ENCODE measurements around the gene TRIM68. TPM values are rescaled to one million over a fixed set of nuclear protein-coding genes. Genes with fewer than 3 reads are reported as not detected.

The TRIM68 gene
- total RNA-seq, 2 experiments from 2014 or later = 11.9 to 13.2 TPM

DNA sequence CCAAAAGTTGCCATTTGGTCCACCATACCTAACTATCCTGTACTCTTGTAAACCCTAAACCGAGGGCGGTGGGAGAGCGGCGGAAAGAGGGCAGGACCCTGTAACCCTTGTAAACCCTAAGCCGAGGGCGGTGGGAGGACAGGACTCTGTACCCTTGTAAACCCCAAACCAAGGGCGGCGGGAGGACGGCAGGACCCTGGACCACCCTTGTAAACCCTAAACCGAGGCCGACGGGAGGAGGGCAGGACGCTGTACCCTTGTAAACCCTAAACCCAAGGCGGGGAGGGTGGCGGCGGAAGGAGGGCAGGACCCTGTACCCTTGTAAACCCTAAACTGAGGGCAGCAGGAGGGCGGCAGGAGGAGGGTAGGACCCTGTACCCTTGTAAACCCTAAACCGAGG, 39.0 kb downstream of the TRIM68 start:
- Histone ChIP-seq H4K20me1 (ENCODE audit: insufficient read depth, low read length) (no peaks in the 10 kb centered on the region), H3K27ac (ENCODE audit: low read depth, low read length, poor library complexity, severe bottlenecking) (no peak overlapping the region), H3K36me3 (ENCODE audit: insufficient read depth, low read length) (no peaks in the 10 kb centered on the region), H3K4me3 (ENCODE audit: low read depth, low read length, poor library complexity, severe bottlenecking) (no peak overlapping the region), H3K4me2 (ENCODE audit: low read length) (no peak overlapping the region), H3K79me2 (ENCODE audit: insufficient read depth, low read depth, low read length) (no peaks in the 10 kb centered on the region), H3K9me2 (ENCODE audit: insufficient read depth, low read length) (no peaks in the 10 kb centered on the region), H2AFZ (ENCODE audit: low read length) (no peak overlapping the region), H3K4me1 (ENCODE audit: insufficient read depth, low read length, poor library complexity, severe bottlenecking) (no peaks in the 10 kb centered on the region), H3K9me3 (ENCODE audit: low read length) (no peaks in the 10 kb centered on the region)
- ChIA-PET CTCF (ENCODE audit: unreplicated experiment) (no interaction called here), POLR2A (no interaction called here)
- TF ChIP-seq, protein P1, sequence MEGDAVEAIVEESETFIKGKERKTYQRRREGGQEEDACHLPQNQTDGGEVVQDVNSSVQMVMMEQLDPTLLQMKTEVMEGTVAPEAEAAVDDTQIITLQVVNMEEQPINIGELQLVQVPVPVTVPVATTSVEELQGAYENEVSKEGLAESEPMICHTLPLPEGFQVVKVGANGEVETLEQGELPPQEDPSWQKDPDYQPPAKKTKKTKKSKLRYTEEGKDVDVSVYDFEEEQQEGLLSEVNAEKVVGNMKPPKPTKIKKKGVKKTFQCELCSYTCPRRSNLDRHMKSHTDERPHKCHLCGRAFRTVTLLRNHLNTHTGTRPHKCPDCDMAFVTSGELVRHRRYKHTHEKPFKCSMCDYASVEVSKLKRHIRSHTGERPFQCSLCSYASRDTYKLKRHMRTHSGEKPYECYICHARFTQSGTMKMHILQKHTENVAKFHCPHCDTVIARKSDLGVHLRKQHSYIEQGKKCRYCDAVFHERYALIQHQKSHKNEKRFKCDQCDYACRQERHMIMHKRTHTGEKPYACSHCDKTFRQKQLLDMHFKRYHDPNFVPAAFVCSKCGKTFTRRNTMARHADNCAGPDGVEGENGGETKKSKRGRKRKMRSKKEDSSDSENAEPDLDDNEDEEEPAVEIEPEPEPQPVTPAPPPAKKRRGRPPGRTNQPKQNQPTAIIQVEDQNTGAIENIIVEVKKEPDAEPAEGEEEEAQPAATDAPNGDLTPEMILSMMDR (conservative IDR thresholded peaks at IDR 0.05; ENCODE audit: low read length) = no peak
- TF ChIP-seq EZH2phosphoT487 (IDR thresholded peaks at IDR 0.05; ENCODE audit: borderline replicate concordance, low read depth, low read length) = no peak
- no peak for DNase-seq (ENCODE audit: low spot score)
- no TSS peak for BruUV-seq (replicated peaks)
- intact Hi-C loops (cut with micrococcal nuclease; ENCODE audit: unreplicated experiment) = no loop called here

DNA sequence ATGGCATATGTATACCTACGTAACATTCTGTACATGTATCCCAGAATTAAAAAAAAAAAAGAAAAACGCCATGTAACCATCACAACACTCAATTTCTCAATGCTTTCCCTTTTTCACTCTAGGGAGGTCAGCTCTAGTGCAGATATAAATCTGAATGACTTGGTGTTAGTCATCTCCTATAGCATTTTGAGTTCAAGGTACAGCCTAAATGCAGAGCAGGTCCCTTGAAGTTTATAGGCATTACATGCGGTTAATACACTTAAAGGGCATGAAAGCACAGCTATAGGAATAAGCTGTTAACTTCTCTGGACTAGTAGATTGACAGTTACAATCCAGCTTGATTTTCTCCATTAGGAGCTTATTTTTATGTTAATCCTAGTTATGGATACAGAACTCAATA, 42.7 kb downstream of the TRIM68 start:
- no peaks in the 10 kb centered on the region for H4K20me1 ChIP-seq (ENCODE audit: insufficient read depth, low read length)
- intact Hi-C loops (cut with micrococcal nuclease; ENCODE audit: unreplicated experiment) = no loop called here

DNA sequence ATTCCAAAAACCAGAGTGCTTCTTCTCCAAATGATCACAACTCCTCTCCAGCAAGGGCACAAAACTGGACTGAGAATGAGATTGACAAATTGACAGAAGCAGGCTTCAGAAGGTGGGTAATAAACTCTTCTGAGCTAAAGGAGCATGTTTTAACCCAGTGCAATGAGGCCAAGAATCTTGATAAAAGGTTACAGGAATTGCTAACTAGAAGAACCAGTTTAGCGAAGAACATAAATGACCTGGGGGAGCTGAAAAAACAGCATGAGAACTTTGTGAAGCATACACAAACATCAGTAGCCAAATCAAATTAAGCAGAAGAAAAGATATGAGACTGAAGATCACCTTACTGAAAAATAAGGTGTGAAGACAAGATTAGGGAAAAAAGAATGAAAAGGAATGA, 47.6 kb downstream of the TRIM68 start:
- Histone ChIP-seq H3K9me2 (ENCODE audit: insufficient read depth, low read length) (no peaks in the 10 kb centered on the region), H3K4me3 (ENCODE audit: low read depth, low read length, poor library complexity, severe bottlenecking) (no peak overlapping the region), H3K27ac (ENCODE audit: low read depth, low read length, poor library complexity, severe bottlenecking) (no peak overlapping the region), H3K79me2 (ENCODE audit: insufficient read depth, low read depth, low read length) (no peaks in the 10 kb centered on the region), H3K4me2 (ENCODE audit: low read length) (no peak overlapping the region), H3K9me3 (ENCODE audit: low read length) (no peaks in the 10 kb centered on the region), H2AFZ (ENCODE audit: low read length) (no peak overlapping the region), H3K36me3 (ENCODE audit: insufficient read depth, low read length) (no peaks in the 10 kb centered on the region), H4K20me1 (ENCODE audit: insufficient read depth, low read length) (no peaks in the 10 kb centered on the region), H3K4me1 (ENCODE audit: insufficient read depth, low read length, poor library complexity, severe bottlenecking) (no peaks in the 10 kb centered on the region)
- ChIA-PET POLR2A (interaction anchor here (0.6 kb wide), 1 partner anchor 10 kb away, joined by 3 read pairs; no protein-coding TSS in a partner anchor), CTCF (ENCODE audit: unreplicated experiment) (no interaction called here)
- no peak for DNase-seq (ENCODE audit: low spot score)
- intact Hi-C loops (cut with micrococcal nuclease; ENCODE audit: unreplicated experiment) = no loop called here
- TF ChIP-seq, protein P1 (conservative IDR thresholded peaks at IDR 0.05; ENCODE audit: low read length) = no peak
- BruUV-seq (replicated peaks) = no TSS peak

More for the DNA sequence above, 42.7 kb downstream of the TRIM68 start:
- no peak for DNase-seq (ENCODE audit: low spot score)
- H3K4me3 ChIP-seq (ENCODE audit: low read depth, low read length, poor library complexity, severe bottlenecking) = no peak overlapping the region
- ChIA-PET POLR2A (no interaction called here), CTCF (ENCODE audit: unreplicated experiment) (no interaction called here)
- no peaks in the 10 kb centered on the region for H3K9me2 ChIP-seq (ENCODE audit: insufficient read depth, low read length)
- no TSS peak for BruUV-seq (replicated peaks)
- no peak overlapping the region for H2AFZ ChIP-seq (ENCODE audit: low read length)
- no peak for TF ChIP-seq EZH2phosphoT487 (IDR thresholded peaks at IDR 0.05; ENCODE audit: borderline replicate concordance, low read depth, low read length)
- TF ChIP-seq, protein P1 (conservative IDR thresholded peaks at IDR 0.05; ENCODE audit: low read length) = no peak
- no peaks in the 10 kb centered on the region for H3K4me1 ChIP-seq (ENCODE audit: insufficient read depth, low read length, poor library complexity, severe bottlenecking)
- H3K79me2 ChIP-seq (ENCODE audit: insufficient read depth, low read depth, low read length) = no peaks in the 10 kb centered on the region
- no peaks in the 10 kb centered on the region for H3K36me3 ChIP-seq (ENCODE audit: insufficient read depth, low read length)
- H3K4me2 ChIP-seq (ENCODE audit: low read length) = no peak overlapping the region
- H3K9me3 ChIP-seq (ENCODE audit: low read length) = no peaks in the 10 kb centered on the region
- H3K27ac ChIP-seq (ENCODE audit: low read depth, low read length, poor library complexity, severe bottlenecking) = no peak overlapping the region

Measured in OCI-LY7 (cell line).